GM19239 (cell line): ENCODE measurements around the gene ILDR1.
A peak's percentile ranks its signal among the peaks of the same experiment; 100 is the strongest.
"Not testable (repeated sequence)": the region's sequence is repeated elsewhere in the genome, so short reads cannot be mapped to it uniquely, and the experiment has no call there.

Experiments
- DNase-seq: peaks from one replicate; pipeline ENCODE4 v3.0.0; 2011; ENCODE audit warnings: low spot score; ENCODE audit not compliant: insufficient read length
- FAIRE-seq: peaks from 2 replicates; lab custom pipeline; 2011; peaks lifted over from hg19 to GRCh38; lab: Jason Lieb, UNC

The ILDR1 gene

DNA sequence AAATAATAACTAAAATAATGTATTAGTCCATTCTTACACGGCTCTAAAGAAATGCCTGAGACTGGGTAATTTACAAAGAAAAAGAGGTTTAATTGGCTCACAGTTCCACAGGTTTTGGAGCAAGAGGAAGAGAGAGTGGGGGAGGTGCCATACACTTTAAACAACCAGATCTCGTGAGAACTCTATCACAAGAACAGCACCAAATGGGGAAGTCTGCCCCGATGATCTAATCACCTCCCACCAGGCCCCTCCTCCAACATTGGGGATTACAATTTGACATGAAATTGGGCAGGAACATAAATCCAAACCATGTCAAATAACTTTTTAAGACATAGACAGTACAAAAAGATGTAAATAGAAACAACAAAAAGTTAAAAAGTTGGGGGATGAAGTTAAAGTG lies 63.2 kb downstream of the ILDR1 start:
- DNase-seq (no peak), FAIRE-seq (peak; percentile 74)

DNA sequence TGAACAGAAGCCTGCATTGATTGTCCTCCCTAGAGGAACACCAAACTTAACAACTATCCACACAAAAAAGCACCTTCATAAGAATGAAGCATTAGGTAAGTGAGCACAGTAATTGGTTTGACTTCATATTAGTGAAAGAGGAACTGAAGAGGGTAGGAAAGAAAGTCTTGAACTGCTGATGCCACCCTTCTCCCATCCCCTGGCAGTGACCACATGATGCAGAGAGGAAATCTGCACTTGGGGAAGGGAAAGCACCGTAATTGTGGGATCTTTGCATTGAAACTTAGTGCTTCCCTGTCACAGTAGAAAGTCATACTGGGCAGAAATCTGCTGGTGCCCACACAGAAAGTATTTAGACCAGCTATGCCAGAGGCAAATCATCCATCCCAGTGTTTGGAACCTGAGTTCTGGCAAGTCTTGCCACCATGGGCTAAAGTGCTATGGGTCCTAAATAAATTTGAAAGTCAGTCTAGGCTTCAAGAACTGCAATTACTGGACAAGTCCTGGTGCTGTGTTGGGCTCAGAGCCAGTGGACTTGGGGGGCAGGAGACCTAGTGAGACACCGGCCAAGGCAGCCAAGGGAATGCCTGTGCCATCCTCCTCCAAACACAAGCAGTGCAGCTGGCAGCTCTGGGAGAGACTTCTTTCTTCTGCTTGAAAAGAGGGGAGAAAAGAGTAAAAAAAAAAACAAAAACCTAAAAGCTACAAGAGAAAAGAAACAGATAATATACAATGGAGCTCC lies 64.2 kb downstream of the ILDR1 start:
- peak; percentile 79 for FAIRE-seq

DNA sequence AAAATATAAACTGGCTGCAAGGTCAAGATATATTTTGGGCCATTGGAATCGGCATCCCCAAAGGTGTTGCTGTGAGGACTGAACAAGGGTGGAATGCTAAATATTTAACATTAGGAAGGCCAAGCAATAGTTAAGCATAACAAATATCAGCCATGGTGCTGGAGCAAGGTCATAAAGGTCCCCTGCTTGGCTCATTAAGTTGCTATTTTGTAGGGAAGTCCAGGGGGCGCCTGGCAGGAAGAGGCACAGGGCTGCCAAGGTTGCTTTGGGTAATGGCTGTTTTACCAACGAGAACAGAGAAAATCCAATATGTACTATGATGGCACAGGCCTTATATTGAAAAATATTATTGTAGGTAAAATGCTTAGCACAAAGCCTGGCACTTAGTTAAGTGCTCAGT lies 65.7 kb downstream of the ILDR1 start:
- no peak for FAIRE-seq
- no peak for DNase-seq

More for the DNA sequence above, 64.2 kb downstream of the ILDR1 start:
- no peak for DNase-seq

DNA sequence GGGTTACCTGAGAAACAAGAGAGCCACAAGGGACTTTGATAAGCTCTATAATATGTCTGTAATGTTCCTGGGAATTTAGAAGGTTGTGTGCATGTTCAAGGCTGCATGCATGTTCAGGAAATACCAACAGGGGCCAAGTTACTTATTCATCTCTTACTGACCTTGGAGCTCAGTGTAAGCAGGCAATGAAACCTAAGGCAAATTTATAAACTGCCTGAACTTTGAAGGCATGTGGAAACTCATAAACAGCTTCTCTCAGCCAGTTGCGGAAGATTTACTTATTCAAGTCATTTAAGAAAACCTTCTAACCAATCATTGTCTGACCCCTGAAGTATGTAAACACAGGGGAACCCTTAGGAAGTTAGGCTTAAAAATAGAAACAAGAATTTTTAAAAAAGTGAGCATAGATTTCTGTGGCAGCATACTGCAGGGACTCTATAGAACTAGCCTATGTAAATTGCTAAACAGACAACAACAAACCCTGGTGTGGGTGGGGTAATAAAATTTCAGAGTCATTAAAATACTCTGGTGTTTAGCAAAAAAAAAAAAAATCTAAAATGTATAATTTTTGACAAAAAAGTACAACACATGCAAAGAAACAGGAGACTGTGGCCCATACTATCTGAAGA lies 70.6 kb downstream of the ILDR1 start:
- DNase-seq (no peak), FAIRE-seq (no peak)

DNA sequence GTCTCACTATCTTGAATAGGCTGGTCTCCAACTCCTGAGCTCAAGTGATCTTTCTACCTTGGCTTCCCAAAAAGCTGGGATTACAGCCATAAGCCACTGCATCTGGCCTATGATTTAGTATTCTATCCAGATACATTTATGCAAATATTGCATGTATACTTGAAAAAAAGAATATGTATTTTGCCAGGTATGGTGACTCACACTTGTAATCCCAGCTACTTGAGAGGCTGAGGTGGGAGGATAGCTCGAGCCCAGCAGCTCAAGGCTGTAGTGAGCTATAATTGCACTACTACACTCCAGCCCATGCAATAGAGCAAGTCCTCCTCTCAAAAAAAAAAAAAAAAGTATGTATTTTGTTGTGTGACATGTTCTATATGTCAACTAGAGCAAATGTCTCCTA lies 73.4 kb downstream of the ILDR1 start:
- no peak for FAIRE-seq

DNA sequence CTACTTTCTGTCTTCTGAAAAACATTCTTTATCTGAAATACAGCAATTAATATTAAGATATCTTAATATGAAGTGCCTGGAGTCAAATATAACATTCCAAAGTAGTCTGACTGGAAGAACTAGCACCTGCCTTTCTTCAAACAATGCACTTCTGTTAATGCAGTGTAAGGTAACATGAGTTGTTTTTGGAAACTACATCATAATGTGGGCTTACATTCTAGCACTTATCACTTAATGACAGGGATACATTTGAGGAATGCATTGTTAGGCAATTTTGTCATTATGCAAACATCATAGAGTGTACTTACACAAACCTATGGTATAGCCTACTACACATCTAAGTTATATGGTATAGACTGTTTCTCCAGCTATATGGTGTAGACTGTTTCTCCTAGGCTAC lies 78.6 kb downstream of the ILDR1 start:
- FAIRE-seq (no peak), DNase-seq (no peak)

More for the DNA sequence above, 73.4 kb downstream of the ILDR1 start:
- DNase-seq, result no peak

DNA sequence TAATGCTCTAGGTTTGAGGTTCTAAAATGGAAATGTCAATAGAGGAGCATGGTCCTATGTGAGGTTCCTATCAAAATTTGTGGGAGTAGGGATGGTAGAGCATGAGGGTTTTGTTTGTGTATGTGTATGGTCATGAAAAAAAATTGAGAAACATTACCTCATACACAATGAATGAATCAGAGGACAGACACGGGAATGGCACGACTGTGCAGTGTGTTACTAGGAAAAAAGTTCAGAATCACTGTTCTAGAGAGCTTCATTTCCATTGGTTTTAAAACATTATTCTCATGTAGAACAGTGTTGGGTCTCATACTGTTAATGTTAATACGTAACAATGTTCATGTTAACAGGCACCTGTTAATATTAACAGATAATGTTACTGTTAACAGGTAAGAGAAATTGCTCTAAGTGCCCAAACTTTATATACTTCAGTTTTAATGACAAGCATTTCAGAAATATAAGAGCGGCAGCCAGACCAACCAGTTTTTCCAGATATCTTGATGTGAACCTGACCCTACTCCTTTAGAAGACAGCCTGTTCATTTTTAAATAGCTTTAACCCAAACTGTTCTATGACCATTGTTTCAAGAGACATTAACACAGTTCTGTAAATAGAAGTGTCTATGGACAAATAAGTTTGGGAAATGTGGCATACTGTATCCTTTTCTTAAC lies 79.8 kb downstream of the ILDR1 start:
- no peak for FAIRE-seq
- no peak for DNase-seq

DNA sequence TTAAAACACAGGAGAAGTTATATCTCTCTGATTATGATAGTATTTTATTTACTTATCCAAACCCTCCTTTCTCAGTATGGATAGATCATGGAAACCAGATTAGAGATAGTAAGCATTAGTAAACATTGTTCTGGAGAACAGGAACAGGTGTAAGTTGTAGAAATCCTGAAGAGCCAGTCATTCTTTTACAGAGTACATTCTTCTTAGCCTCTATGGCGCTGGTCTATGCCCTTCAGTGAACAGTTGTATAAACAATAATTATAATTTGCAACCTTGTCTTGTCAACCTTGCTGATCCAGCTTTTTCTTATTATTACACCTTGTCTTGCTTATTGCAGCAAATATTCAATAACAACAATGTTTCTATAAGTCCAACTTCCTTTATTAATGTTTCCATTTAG lies 80.5 kb downstream of the ILDR1 start:
- DNase-seq (no peak), FAIRE-seq (no peak)

DNA sequence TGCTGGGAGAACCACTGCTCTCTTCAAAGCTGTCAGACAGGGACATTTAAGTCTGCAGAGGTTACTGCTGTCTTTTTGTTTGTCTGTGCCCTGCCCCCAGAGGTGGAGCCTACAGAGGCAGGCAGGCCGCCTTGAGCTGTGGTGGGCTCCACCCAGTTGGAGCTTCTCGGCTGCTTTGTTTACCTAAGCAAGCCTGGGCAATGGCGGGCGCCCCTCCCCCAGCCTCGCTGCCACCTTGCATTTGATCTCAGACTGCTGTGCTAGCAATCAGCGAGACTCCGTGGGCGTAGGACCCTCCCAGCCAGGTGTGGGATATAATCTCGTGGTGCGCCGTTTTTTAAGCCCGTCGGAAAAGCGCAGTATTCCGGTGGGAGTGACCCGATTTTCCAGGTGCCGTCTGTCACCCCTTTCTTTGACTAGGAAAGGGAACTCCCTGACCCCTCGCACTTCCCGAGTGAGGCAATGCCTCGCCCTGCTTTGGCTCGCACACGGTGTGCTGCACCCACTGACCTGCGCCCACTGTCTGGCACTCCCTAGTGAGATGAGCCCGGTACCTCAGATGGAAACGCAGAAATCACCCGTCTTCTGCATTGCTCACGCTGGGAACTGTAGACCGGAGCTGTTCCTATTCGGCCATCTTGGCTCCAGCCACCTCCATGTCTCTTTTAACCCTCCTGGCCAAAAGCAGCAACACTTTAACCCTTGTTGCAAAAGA lies 83.7 kb downstream of the ILDR1 start:
- FAIRE-seq, result not testable (repeated sequence)

More for the DNA sequence above, 83.7 kb downstream of the ILDR1 start:
- DNase-seq, result not testable (repeated sequence)
